Liver (tissue), 9 donors: ENCODE data around the gene CA10. TPM values are rescaled to one million over a fixed set of nuclear protein-coding genes. Genes with fewer than 3 reads are reported as not detected.

Source experiments
- DNase-seq: peaks from one replicate; pipeline ENCODE4 v3.0.0-alpha.2; 2017; ENCODE audit warnings: low spot score
- H3K27ac ChIP-seq, 2 donors: one replicate each; pipeline ENCODE4 v1.7.0; 2013; ENCODE audit warnings: inconsistent platforms in 2 of 2, low read length in 2 of 2, control low read depth in 1 of 2, low read depth in 1 of 2, mild to moderate bottlenecking in 1 of 2
- H3K27me3 ChIP-seq, 4 donors: one replicate each; pipeline versions ENCODE4 v1.6.1 to v1.7.0; 2013; ENCODE audit warnings: low read length in 3 of 4, inconsistent platforms in 1 of 4, mild to moderate bottlenecking in 1 of 4, moderate library complexity in 1 of 4; ENCODE audit not compliant: control insufficient read depth in 4 of 4, insufficient read depth in 4 of 4
- H3K36me3 ChIP-seq, 4 donors: one replicate each; pipeline versions ENCODE4 v1.6.1 to v1.7.0; 2013; ENCODE audit warnings: low read length in 3 of 4, mild to moderate bottlenecking in 3 of 4, low read depth in 1 of 4, moderate library complexity in 1 of 4; ENCODE audit not compliant: control insufficient read depth in 4 of 4, insufficient read depth in 3 of 4
- H3K4me1 ChIP-seq, 4 donors: one replicate each; pipeline versions ENCODE4 v1.6.1 to v1.7.0; 2013; ENCODE audit warnings: low read length in 3 of 4, mild to moderate bottlenecking in 3 of 4, moderate library complexity in 1 of 4; ENCODE audit not compliant: control insufficient read depth in 4 of 4, insufficient read depth in 4 of 4
- H3K4me3 ChIP-seq, 3 donors: one replicate each; pipeline versions ENCODE4 v1.6.1 to v1.7.0; 2013; ENCODE audit warnings: low read length in 3 of 3, control low read depth in 1 of 3, low read depth in 1 of 3, mild to moderate bottlenecking in 1 of 3
- H3K9ac ChIP-seq, 2 donors: one replicate each; pipeline ENCODE4 v1.7.0; 2013; ENCODE audit warnings: low read length in 2 of 2, mild to moderate bottlenecking in 2 of 2, moderate library complexity in 2 of 2, control low read depth in 1 of 2, low read depth in 1 of 2
- H3K9me3 ChIP-seq, 4 donors: one replicate each; pipeline versions ENCODE4 v1.6.1 to v1.7.0; 2013; ENCODE audit warnings: low read length in 3 of 4; ENCODE audit not compliant: control insufficient read depth in 4 of 4
- EGR1 ChIP-seq, 2 donors: IDR thresholded peaks; 2 replicates each; pipeline ENCODE4 v1.6.1; 2016 to 2018; ENCODE audit warnings: antibody characterized with exemption in 2 of 2, low read depth in 2 of 2
- FOXA1 ChIP-seq: IDR thresholded peaks from 2 replicates; pipeline ENCODE4 v1.6.1; 2016; ENCODE audit warnings: antibody characterized with exemption
- FOXA2 ChIP-seq: IDR thresholded peaks from 2 replicates; pipeline ENCODE4 v1.6.1; 2016; ENCODE audit warnings: antibody characterized with exemption
- GABPA ChIP-seq, 2 donors: IDR thresholded peaks in 1 of 2; conservative IDR thresholded peaks in 1 of 2; 2 replicates each; pipeline ENCODE4 v1.6.1; 2016; ENCODE audit warnings: antibody characterized with exemption in 2 of 2, mild to moderate bottlenecking in 1 of 2, moderate library complexity in 1 of 2
- HNF4G ChIP-seq: IDR thresholded peaks from 2 replicates; pipeline ENCODE4 v1.6.1; 2016; ENCODE audit warnings: antibody characterized with exemption
- NR2F2 ChIP-seq: IDR thresholded peaks from 2 replicates; pipeline ENCODE4 v1.6.1; 2016; ENCODE audit warnings: antibody characterized with exemption
- RAD21 ChIP-seq, 2 donors: IDR thresholded peaks; 2 replicates each; pipeline ENCODE4 v1.6.1; 2016; ENCODE audit warnings: antibody characterized with exemption in 2 of 2, mild to moderate bottlenecking in 2 of 2
- RXRA ChIP-seq, 2 donors: IDR thresholded peaks; 2 replicates each; pipeline ENCODE4 v1.6.1; 2017 to 2018; ENCODE audit warnings: antibody characterized with exemption in 2 of 2, mild to moderate bottlenecking in 1 of 2
- SP1 ChIP-seq: IDR thresholded peaks from 2 replicates; pipeline ENCODE4 v1.6.1; 2018; ENCODE audit warnings: antibody characterized with exemption, mild to moderate bottlenecking
- YY1 ChIP-seq: IDR thresholded peaks from 2 replicates; pipeline ENCODE4 v1.6.1; 2016; ENCODE audit warnings: antibody characterized with exemption, mild to moderate bottlenecking
- ZBTB33 ChIP-seq: IDR thresholded peaks from 2 replicates; pipeline ENCODE4 v1.6.1; 2016; ENCODE audit warnings: antibody characterized with exemption
- WGBS: extraction: QIAGEN DNeasy Blood & Tissue Kit; methylation state at CpG from one replicate; pipeline ENCODE4 v1.1.7; 2013; 5-methylcytosine and 5-hydroxymethylcytosine counted together
- polyA plus RNA-seq, 2 donors: library from polyadenylated mRNA; stranded (reverse) in 1 of 2; unstranded in 1 of 2; fragments of 200-250 nt in 1 of 2; fragments of >200 nt in 1 of 2; fragmentation: Nextera tagmentation in 1 of 2; extraction: Ambion mirVana in 1 of 2; gene quantifications; one replicate each; pipeline versions ENCODE4 v1.2.1 to v1.2.3, GENCODE V29; 2013 to 2015
- total RNA-seq, 2 donors: library from RNA; depleted of rRNA; stranded (reverse); fragments of >200 nt; gene quantifications; one replicate each; pipeline ENCODE4 v1.2.3, GENCODE V29; 2014
- TF ChIP-seq, protein P1 (sequence below): IDR thresholded peaks from 2 replicates; pipeline ENCODE4 v1.6.1; 2016; ENCODE audit warnings: antibody characterized with exemption, mild to moderate bottlenecking
- TF ChIP-seq, protein P2 (sequence below): IDR thresholded peaks from 2 replicates; pipeline ENCODE4 v1.6.1; 2016; ENCODE audit warnings: antibody characterized with exemption
- donor health status: healthy.
- donor health status: healthy.
- donor health status: healthy.
- donor health status: healthy.
- donor health status: healthy.

The CA10 gene
- total and polyA plus RNA-seq, 4 donors: 0.05 TPM; not detected in 3

- 75% methylated on average over 2 of the region's 2 CpGs for WGBS
- Histone ChIP-seq H3K27ac (no peak overlapping the region), H3K4me1 (no peaks in the 10 kb centered on the region), H3K4me3 (no peak overlapping the region), H3K9me3 (no peaks in the 10 kb centered on the region), H3K27me3 (no peaks in the 10 kb centered on the region), H3K9ac (no peak overlapping the region), H3K36me3 (no peaks in the 10 kb centered on the region)
- DNase-seq: no peak
- TF ChIP-seq FOXA1 (no peak), YY1 (no peak)
- TF ChIP-seq, protein P1, sequence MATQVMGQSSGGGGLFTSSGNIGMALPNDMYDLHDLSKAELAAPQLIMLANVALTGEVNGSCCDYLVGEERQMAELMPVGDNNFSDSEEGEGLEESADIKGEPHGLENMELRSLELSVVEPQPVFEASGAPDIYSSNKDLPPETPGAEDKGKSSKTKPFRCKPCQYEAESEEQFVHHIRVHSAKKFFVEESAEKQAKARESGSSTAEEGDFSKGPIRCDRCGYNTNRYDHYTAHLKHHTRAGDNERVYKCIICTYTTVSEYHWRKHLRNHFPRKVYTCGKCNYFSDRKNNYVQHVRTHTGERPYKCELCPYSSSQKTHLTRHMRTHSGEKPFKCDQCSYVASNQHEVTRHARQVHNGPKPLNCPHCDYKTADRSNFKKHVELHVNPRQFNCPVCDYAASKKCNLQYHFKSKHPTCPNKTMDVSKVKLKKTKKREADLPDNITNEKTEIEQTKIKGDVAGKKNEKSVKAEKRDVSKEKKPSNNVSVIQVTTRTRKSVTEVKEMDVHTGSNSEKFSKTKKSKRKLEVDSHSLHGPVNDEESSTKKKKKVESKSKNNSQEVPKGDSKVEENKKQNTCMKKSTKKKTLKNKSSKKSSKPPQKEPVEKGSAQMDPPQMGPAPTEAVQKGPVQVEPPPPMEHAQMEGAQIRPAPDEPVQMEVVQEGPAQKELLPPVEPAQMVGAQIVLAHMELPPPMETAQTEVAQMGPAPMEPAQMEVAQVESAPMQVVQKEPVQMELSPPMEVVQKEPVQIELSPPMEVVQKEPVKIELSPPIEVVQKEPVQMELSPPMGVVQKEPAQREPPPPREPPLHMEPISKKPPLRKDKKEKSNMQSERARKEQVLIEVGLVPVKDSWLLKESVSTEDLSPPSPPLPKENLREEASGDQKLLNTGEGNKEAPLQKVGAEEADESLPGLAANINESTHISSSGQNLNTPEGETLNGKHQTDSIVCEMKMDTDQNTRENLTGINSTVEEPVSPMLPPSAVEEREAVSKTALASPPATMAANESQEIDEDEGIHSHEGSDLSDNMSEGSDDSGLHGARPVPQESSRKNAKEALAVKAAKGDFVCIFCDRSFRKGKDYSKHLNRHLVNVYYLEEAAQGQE: no peak
These were observed 496.1 kb downstream of the CA10 start for GRCh38 chr17:51662204-51663056.

GRCh38 chr17:51661403-51661802 is 497.1 kb downstream of the CA10 start:
- no peaks in the 10 kb centered on the region for H3K36me3 ChIP-seq
- H3K9me3 ChIP-seq: no peaks in the 10 kb centered on the region
- no peak overlapping the region for H3K4me3 ChIP-seq
- no peak for TF ChIP-seq NR2F2
- no peak for TF ChIP-seq RAD21 (IDR thresholded peaks at IDR 0.05)
- no peak for TF ChIP-seq SP1
- no peak for TF ChIP-seq RXRA (IDR thresholded peaks at IDR 0.05)
- TF ChIP-seq, protein P2, sequence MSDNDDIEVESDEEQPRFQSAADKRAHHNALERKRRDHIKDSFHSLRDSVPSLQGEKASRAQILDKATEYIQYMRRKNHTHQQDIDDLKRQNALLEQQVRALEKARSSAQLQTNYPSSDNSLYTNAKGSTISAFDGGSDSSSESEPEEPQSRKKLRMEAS: no peak
- TF ChIP-seq ZBTB33: no peak
- TF ChIP-seq, protein P1: no peak
- no peak for TF ChIP-seq GABPA (IDR thresholded peaks at IDR 0.05 in 1 of 2, conservative IDR thresholded peaks at IDR 0.05 in 1 of 2)
- no peak for TF ChIP-seq YY1
- no peak for TF ChIP-seq HNF4G
- no peak for TF ChIP-seq EGR1 (IDR thresholded peaks at IDR 0.05; ENCODE audit: low read depth in 2 of 2)
- no peak for TF ChIP-seq FOXA2
- WGBS: 66% methylated on average over 4 of the region's 4 CpGs
- H3K27ac ChIP-seq: no peak overlapping the region
- H3K4me1 ChIP-seq: no peaks in the 10 kb centered on the region
- no peaks in the 10 kb centered on the region for H3K27me3 ChIP-seq
- no peak for DNase-seq
- H3K9ac ChIP-seq: no peak overlapping the region
